Activated CD8-positive, alpha-beta T cell treated with anti-CD3 and anti-CD28 coated beads for 36 hours (primary cell): ENCODE measurements around the gene TMEM91. TPM values are rescaled to one million over a fixed set of nuclear protein-coding genes. Genes with fewer than 3 reads are reported as not detected.

ENCODE experiments used
- ATAC-seq: fragments of 200-7000 bp; cut with Tn5 transposase; one replicate; pipeline ENCODE4 v1.10.0; 2021; ENCODE audit warnings: mild to moderate bottlenecking, moderate library complexity
- CTCF ChIA-PET: fragments of 350-600 bp; sonication (Branson Sonifier 250); formaldehyde crosslinking; loops from one replicate; lab custom pipeline; 2021; ENCODE audit warnings: antibody characterized with exemption; lab: Charles Lee
- POLR2A ChIA-PET: fragments of 350-600 bp; sonication (Branson Sonifier 250); formaldehyde crosslinking; loops from one replicate; lab custom pipeline; 2021; ENCODE audit warnings: antibody characterized with exemption; lab: Charles Lee
- DNase-seq: peaks from one replicate; pipeline ENCODE4 v3.0.0-alpha.2; 2020
- H3K27ac Mint-ChIP-seq: one replicate; pipeline ENCODE4 v1.8.0; 2021; ENCODE audit warnings: mild to moderate bottlenecking, mixed read lengths
- H3K27me3 Mint-ChIP-seq: one replicate; pipeline ENCODE4 v1.8.0; 2021; ENCODE audit warnings: mixed read lengths
- H3K36me3 Mint-ChIP-seq: one replicate; pipeline ENCODE4 v1.8.0; 2021; ENCODE audit warnings: low read depth, mixed read lengths
- H3K4me1 Mint-ChIP-seq: one replicate; pipeline ENCODE4 v1.8.0; 2021; ENCODE audit warnings: low read depth, mixed read lengths
- H3K4me3 Mint-ChIP-seq: one replicate; pipeline ENCODE4 v1.8.0; 2021; ENCODE audit warnings: mild to moderate bottlenecking, moderate library complexity, mixed read lengths
- H3K9me3 Mint-ChIP-seq: one replicate; pipeline ENCODE4 v1.8.0; 2021; ENCODE audit warnings: mixed read lengths
- CTCF ChIP-seq: fragments of 200-600 bp; IDR thresholded peaks from one replicate; pipeline ENCODE4 v1.8.0; 2022; ENCODE audit warnings: antibody characterized with exemption, mild to moderate bottlenecking
- intact Hi-C: fragments of 100-400 bp; cut with micrococcal nuclease; formaldehyde crosslinking; loops from one replicate; pipeline ENCODE4 v1.10.0; 2022
- total RNA-seq, 2 experiments: library from RNA; stranded (reverse); gene quantifications; one replicate each; pipeline ENCODE4 v1.2.3, GENCODE V29; 2021

The TMEM91 gene
- total RNA-seq, 2 experiments from 2014 or later: 8.9 to 9.1 TPM

DNA sequence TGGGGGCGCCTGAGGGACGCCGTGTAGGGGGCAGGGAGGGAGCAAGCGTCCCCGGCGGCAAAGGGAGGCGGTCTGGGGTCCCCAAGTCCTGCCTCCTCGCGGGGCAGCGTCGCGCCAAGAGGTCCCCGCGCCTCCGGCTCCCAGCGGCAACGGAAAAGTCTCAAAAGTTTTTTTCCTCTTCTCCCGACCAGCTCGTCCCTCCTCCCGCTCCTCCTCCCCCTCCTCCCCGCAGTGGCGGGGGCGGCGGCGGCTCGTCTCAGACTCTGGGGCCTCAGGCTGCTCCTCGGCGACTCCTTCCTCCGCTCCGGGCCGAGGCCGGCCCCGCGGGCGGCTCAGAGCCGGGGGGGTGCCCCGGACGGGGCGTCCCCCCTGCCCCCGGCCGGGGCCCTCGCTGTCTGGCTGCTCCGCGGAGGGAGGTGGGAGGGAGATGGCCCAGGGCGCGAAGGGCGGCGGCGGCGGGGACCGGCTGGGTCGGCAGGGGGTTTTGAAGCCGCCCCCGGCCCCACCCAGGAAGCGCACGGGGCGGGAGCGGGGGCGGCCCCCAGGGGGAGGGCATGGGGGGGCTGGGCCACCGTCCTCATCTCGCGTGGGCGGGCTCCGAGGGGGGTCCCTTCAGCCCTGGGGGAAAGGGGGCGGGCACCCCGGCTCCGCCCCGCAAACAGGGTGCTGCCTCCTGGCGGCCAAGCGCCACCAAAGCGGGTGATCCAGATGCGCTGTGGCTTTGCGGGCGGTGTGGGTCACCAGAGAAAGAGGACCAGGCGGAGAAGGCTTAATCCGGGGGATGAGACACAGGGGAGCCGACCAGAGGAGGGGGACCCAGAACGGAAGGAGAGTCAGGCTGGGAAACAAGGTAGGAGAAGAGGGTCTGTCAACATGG, 22.6 kb upstream of the TMEM91 start, which contains the start of gene TGFB1:
Gene TGFB1, minus strand, starts transcription at position 457 of the 877 bp plus-strand sequence. CDS start 878 bp downstream, outside the sequence.
- POLR2A ChIA-PET: interaction anchor here (1.6 to 6.0 kb wide), 8 partner anchors 10 to 90 kb away, joined by 4 to 44 read pairs (median 20); partner anchors contain the start of genes B9D2, CCDC97, HNRNPUL1 and TMEM91
- H3K27ac Mint-ChIP-seq: peak within 1 kb of the TSS; percentile 99
- peak; percentile 83 for TF ChIP-seq CTCF
- H3K4me3 Mint-ChIP-seq: peak within 1 kb of the TSS; percentile 100
- peaks cover 60% of the 10 kb centered on the region for H3K4me1 Mint-ChIP-seq
- peaks cover 5% of the 10 kb centered on the region for H3K9me3 Mint-ChIP-seq
- DNase-seq: peak; percentile 94
- H3K36me3 Mint-ChIP-seq: peaks cover 52% of the 10 kb centered on the region
- CTCF ChIA-PET: interaction anchor here (1.3 to 3.0 kb wide), 3 partner anchors 11 to 95 kb away, joined by 3 to 19 read pairs (median 5); partner anchors contain the start of gene B9D2
- intact Hi-C loops: loop anchor here (5.0 to 10.0 kb wide), 2 partner anchors 46 to 89 kb away; partner anchors contain the start of gene HNRNPUL1
- H3K27me3 Mint-ChIP-seq: no peaks in the 10 kb centered on the region
- peak; percentile 59 for ATAC-seq

DNA sequence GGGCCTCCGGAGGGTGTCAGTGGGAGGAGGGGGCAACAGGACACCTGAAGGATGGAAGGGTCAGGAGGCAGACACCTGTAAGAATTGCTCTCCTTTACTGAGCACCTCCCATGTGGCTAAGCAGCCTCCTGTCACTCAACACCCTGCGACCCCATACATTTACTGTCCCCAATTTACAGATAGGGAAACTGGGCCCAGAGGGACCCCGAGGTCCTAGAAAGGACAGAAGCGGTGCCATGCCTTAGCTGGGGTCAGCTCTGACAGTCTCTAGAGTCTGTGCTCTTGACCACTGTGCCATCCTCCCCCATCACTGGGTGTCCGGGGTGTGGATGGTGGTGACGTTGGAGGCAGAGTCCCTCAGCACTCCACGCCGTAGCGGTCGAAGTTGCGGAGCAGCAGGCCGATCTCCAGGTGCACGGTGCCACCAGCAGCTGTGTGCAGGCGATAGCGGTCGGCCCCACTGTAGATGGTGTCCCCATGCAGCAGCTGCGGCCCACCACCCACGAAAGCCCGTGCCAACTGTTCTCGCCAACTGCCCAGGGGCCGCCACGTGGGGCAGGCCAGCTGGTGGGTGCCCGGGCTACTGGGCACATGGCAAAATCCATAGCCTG, 21.9 kb upstream of the TMEM91 start:
- Mint-ChIP-seq H3K9me3 (no peaks in the 10 kb centered on the region), H3K4me1 (peaks cover 54% of the 10 kb centered on the region), H3K27ac (peak overlapping the region; percentile 99), H3K27me3 (no peaks in the 10 kb centered on the region), H3K4me3 (peak overlapping the region; percentile 87), H3K36me3 (peaks cover 46% of the 10 kb centered on the region)
- ATAC-seq: no peak
- DNase-seq: no peak
- intact Hi-C loops: loop anchor here (5.0 to 10.0 kb wide), 2 partner anchors 47 to 90 kb away; partner anchors contain the start of gene HNRNPUL1
- ChIA-PET POLR2A (interaction anchor here (1.2 to 6.0 kb wide), 4 partner anchors 10 to 46 kb away, joined by 4 to 39 read pairs (median 13); partner anchors contain the start of genes B9D2, CCDC97 and TMEM91), CTCF (interaction anchor here (0.9 to 1.8 kb wide), 3 partner anchors 9 to 242 kb away, joined by 3 to 11 read pairs (median 4); partner anchors contain the start of genes B9D2 and DMAC2)
- no peak for TF ChIP-seq CTCF

DNA sequence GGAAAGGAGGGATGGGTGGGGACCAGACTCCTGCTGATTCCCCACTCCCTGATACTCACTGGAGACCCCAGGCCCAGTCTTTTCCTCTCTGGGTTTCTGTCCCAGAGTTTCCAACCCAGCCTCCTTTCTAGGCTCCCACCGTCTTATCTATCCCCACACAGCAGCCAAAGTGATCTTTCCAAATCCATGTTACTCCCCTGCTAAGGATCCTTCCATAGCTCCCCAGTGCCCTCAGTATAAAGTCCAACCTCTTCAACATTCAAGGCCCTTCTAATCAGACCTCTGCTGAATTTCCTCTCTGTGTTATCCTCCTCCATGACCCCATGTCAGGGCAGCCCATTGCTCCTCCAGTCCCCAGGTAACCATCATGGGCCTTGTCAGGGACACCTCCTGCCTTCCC, 21.3 kb upstream of the TMEM91 start:
- intact Hi-C loops: loop anchor here (5.0 to 10.0 kb wide), 2 partner anchors 42 to 90 kb away; partner anchors contain the start of genes BCKDHA, EXOSC5 and HNRNPUL1
- no peaks in the 10 kb centered on the region for H3K27me3 Mint-ChIP-seq
- H3K4me3 Mint-ChIP-seq: peak overlapping the region; percentile 87
- peaks cover 52% of the 10 kb centered on the region for H3K4me1 Mint-ChIP-seq
- H3K9me3 Mint-ChIP-seq: no peaks in the 10 kb centered on the region
- POLR2A ChIA-PET: interaction anchor here (1.2 to 2.5 kb wide), 2 partner anchors 9 to 46 kb away, joined by 4 to 20 read pairs; partner anchors contain the start of gene B9D2
- H3K27ac Mint-ChIP-seq: peak overlapping the region; percentile 99
- CTCF ChIA-PET: interaction anchor here (0.9 to 1.8 kb wide), 5 partner anchors 9 to 241 kb away, joined by 3 to 11 read pairs (median 4); partner anchors contain the start of genes B9D2 and DMAC2
- DNase-seq: no peak
- ATAC-seq: no peak
- TF ChIP-seq CTCF: no peak
- H3K36me3 Mint-ChIP-seq: peaks cover 44% of the 10 kb centered on the region

DNA sequence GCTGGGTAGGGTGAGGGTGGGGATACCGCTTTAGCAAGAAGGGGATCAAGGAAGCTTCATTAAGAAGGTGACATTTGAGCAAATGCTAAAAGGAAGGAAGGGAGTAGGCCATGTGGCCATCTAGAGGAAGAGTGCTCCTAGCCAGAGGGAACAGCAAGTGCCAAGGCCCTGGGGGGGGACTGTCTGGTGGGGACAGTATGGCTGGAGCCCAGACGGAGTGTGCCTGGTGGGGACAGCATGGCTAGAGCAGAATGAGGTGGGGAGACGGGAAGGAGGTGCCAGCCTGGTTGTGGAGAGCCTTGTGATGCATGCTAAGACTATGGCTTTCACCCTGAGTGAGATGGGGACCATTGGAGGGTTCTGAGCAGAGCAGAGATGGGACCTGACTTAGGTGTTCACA, 20.5 kb upstream of the TMEM91 start:
- ATAC-seq: no peak
- peak overlapping the region; percentile 99 for H3K27ac Mint-ChIP-seq
- peaks cover 44% of the 10 kb centered on the region for H3K36me3 Mint-ChIP-seq
- H3K27me3 Mint-ChIP-seq: no peaks in the 10 kb centered on the region
- peaks cover 49% of the 10 kb centered on the region for H3K4me1 Mint-ChIP-seq
- peak overlapping the region; percentile 87 for H3K4me3 Mint-ChIP-seq
- no peak for TF ChIP-seq CTCF
- CTCF ChIA-PET: interaction anchor here (0.6 to 1.8 kb wide), 5 partner anchors 8 to 48 kb away, joined by 3 to 11 read pairs (median 4); partner anchors contain the start of gene B9D2
- POLR2A ChIA-PET: interaction anchor here (1.2 to 2.5 kb wide), 4 partner anchors 8 to 92 kb away, joined by 3 to 20 read pairs (median 4); partner anchors contain the start of genes B9D2, CCDC97 and HNRNPUL1
- intact Hi-C loops: loop anchor here (5.0 to 10.0 kb wide), 2 partner anchors 41 to 91 kb away; partner anchors contain the start of genes BCKDHA, EXOSC5 and HNRNPUL1
- H3K9me3 Mint-ChIP-seq: no peaks in the 10 kb centered on the region
- peak; percentile 22 for DNase-seq
